Psoas muscle (tissue), 8 donors: ENCODE data around the gene SIL1. TPM values are rescaled to one million over a fixed set of nuclear protein-coding genes. Genes with fewer than 3 reads are reported as not detected.

Experiments
- ATAC-seq, 4 donors: fragments of 200-7000 bp; cut with Tn5 transposase; one replicate each; pipeline ENCODE4 v1.9.1; 2020; ENCODE audit warnings: moderate library complexity in 3 of 4, mild to moderate bottlenecking in 2 of 4
- DNase-seq, 2 donors: peaks; one replicate each; pipeline ENCODE4 v3.0.0-alpha.2; 2020
- H3K27ac ChIP-seq: fragments of 200-600 bp; one replicate; pipeline ENCODE4 v1.8.0; 2022
- H3K27me3 ChIP-seq, 3 donors: fragments of 200-600 bp in 1 of 3; one replicate each; pipeline versions ENCODE4 v1.6.1 to v1.8.0; 2013 to 2022; ENCODE audit warnings: low read length in 2 of 3, mild to moderate bottlenecking in 2 of 3, moderate library complexity in 1 of 3; ENCODE audit not compliant: insufficient read depth in 3 of 3
- H3K36me3 ChIP-seq, 2 donors: fragments of 200-600 bp in 1 of 2; one replicate each; pipeline versions ENCODE4 v1.6.1 to v1.8.0; 2013 to 2022; ENCODE audit warnings: low read depth in 1 of 2, mild to moderate bottlenecking in 1 of 2, moderate library complexity in 1 of 2; ENCODE audit not compliant: insufficient read depth in 1 of 2
- H3K4me1 ChIP-seq: fragments of 200-600 bp; one replicate; pipeline ENCODE4 v1.8.0; 2022
- H3K4me3 ChIP-seq: fragments of 200-600 bp; one replicate; pipeline ENCODE4 v1.8.0; 2022; ENCODE audit warnings: mild to moderate bottlenecking
- H3K9me3 ChIP-seq: fragments of 200-600 bp; one replicate; pipeline ENCODE4 v1.8.0; 2022
- WGBS, 3 donors: extraction: QIAGEN DNeasy Blood & Tissue Kit; methylation state at CpG; one replicate each; pipeline versions ENCODE4 v1.1.6 to v1.1.7; 2013; 5-methylcytosine and 5-hydroxymethylcytosine counted together
- intact Hi-C, 2 donors: fragments of 100-400 bp; cut with DNase I; formaldehyde crosslinking; loops; one replicate each; pipeline versions ENCODE4 v1.11.0 to v1.14.2; 2022
- polyA plus RNA-seq, 3 donors: library from polyadenylated mRNA; stranded (reverse); fragments of 200-250 nt; gene quantifications; one replicate each; pipeline ENCODE4 v1.2.3, GENCODE V29; 2013
- total RNA-seq, 4 donors: library from RNA; stranded (reverse); fragmentation: NEBNext Ultra II Directional in 2 of 4; extraction: Animal tissue kit (Norgen Biotek cat#: 25700) in 2 of 4; gene quantifications; one replicate each; pipeline versions ENCODE4 v1.2.1 to v1.2.4, GENCODE V29; 2021 to 2023
- TF ChIP-seq, protein P1 (sequence below): fragments of 200-600 bp; IDR thresholded peaks from one replicate; pipeline ENCODE4 v1.8.0; 2022; ENCODE audit warnings: antibody characterized with exemption
- donor health status: healthy with polysubstance abuse.
- donor health status: DM: no; HTN: no; CAD: no; lungs with moderate emphysema.
- donor health status: Bipolar disorder and iron deficiency.
- donor health status: healthy.
- donor health status: DM: yes; HTN: yes; CAD: no.
- donor health status: DM: no; HTN: no; CAD: no.
- donor health status: DM: no; HTN: no; CAD: no.
- donor health status: DM: yes; HTN: yes; CAD: no.

Gene SIL1
- total and polyA plus RNA-seq, 7 donors, result 27.1 to 52.9 (median 41.0) TPM

DNA sequence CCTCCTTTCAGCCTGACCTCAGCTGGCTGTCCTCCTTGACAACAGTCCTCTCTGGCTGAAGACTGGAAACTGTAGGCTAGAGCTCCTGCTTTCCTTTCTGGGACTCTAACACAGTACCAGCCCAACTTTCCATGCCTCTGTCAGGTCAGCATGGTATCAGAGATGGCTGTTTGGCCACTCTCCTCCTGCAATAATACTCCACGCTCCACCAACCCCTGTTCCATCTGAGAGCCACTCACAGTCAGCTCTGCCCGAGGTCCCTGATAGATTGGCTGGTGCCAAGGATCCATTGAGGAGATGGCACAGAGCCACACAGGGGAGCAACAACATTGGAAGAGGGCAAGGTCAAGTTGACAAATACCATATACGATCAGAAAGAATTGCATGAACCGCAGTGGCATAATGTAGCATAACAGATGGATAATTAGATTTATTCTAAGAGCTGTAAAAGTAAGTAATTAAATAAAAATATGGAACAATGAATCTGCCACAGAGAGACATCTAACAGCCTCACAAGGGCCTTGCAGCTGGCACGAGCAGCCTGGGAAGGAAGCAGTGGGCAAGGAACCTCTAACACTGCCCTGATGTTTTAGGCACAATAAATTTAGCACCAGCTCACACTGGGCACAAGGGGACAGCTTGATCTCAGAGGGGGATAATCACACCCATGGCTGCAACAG is 228.7 kb downstream of the SIL1 start:
- TF ChIP-seq, protein P1, sequence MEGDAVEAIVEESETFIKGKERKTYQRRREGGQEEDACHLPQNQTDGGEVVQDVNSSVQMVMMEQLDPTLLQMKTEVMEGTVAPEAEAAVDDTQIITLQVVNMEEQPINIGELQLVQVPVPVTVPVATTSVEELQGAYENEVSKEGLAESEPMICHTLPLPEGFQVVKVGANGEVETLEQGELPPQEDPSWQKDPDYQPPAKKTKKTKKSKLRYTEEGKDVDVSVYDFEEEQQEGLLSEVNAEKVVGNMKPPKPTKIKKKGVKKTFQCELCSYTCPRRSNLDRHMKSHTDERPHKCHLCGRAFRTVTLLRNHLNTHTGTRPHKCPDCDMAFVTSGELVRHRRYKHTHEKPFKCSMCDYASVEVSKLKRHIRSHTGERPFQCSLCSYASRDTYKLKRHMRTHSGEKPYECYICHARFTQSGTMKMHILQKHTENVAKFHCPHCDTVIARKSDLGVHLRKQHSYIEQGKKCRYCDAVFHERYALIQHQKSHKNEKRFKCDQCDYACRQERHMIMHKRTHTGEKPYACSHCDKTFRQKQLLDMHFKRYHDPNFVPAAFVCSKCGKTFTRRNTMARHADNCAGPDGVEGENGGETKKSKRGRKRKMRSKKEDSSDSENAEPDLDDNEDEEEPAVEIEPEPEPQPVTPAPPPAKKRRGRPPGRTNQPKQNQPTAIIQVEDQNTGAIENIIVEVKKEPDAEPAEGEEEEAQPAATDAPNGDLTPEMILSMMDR, result no peak
- WGBS, 3 donors, result 53 to 70% (median 64%) methylated on average over 5 of the region's 5 CpGs
- Histone ChIP-seq H3K4me3 (no peak overlapping the region), H3K27me3 (no peaks in the 10 kb centered on the region), H3K36me3 (no peaks in the 10 kb centered on the region), H3K27ac (no peak overlapping the region), H3K4me1 (peaks cover 29% of the 10 kb centered on the region), H3K9me3 (no peaks in the 10 kb centered on the region)
- no peak for ATAC-seq
- intact Hi-C loops, result no loop called here
- no peak for DNase-seq

DNA sequence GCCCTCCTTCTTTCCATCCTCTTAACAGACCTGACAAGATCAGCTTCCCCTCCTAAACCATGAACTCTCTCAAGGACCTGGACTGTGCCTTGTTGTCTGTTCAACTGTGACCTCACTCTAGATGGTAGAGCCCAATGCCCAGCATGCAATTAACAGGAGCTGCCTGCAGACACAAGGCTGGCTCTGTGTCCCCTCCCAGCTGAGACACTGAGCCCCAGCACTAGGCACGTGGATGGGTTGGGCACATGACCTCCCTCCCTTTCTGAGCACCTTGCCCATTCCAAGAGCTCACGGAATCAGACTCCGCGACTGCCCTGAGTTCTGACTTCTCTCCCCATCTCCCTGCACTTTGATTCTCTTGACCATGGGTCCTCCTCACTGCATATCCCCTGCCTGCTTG is 229.6 kb downstream of the SIL1 start:
- Histone ChIP-seq H3K9me3 (no peaks in the 10 kb centered on the region), H3K27ac (no peak overlapping the region), H3K36me3 (no peaks in the 10 kb centered on the region), H3K27me3 (no peaks in the 10 kb centered on the region), H3K4me1 (peaks cover 21% of the 10 kb centered on the region), H3K4me3 (no peak overlapping the region)
- ATAC-seq, result peak in 1 of 4 donors; percentile 24
- TF ChIP-seq, protein P1, result no peak
- DNase-seq, result no peak
- intact Hi-C loops, result no loop called here
- WGBS, 3 donors, result 63 to 79% (median 66%) methylated on average over 4 of the region's 4 CpGs

DNA sequence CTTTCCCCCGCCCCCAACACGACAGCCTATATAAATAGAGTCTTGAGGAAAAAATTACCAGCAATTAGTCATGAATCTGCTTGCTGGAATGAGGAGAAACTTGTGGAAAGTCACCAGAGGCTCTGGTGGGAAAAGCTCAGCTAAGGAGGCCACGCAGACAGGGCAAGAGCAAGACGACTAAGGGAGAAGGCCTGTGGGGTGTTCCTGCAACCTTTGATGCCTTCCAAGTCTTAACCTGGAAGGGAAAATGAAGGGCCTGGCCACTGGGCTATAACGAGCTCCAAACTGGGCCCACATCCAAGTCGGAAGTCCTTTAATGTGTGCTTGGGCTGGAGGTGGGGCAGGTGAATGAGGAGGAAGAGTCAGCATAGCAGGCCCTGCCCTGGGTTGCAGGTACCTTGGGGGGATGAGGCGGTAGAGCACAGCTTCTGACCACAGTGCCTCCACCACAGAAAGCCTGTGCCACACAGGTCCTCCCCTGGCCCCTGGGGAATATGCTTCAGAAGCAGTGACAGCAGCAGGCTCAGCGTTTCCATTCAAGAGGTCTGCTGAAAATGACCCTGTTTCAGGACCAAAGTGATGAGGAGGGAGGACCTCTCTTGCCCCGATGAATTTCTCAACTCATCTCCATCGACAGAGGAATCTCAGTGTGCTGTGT is 230.2 kb downstream of the SIL1 start:
- 71 to 82% (median 75%) methylated on average over 10 of the region's 10 CpGs for WGBS, 3 donors
- no peaks in the 10 kb centered on the region for H3K36me3 ChIP-seq
- intact Hi-C loops, result no loop called here
- no peak overlapping the region for H3K4me3 ChIP-seq
- H3K27me3 ChIP-seq, result no peaks in the 10 kb centered on the region
- TF ChIP-seq, protein P1, result no peak
- no peak overlapping the region for H3K27ac ChIP-seq
- DNase-seq, result no peak
- H3K4me1 ChIP-seq, result peaks cover 17% of the 10 kb centered on the region
- no peaks in the 10 kb centered on the region for H3K9me3 ChIP-seq
- ATAC-seq, result peak in 1 of 4 donors; percentile 32

DNA sequence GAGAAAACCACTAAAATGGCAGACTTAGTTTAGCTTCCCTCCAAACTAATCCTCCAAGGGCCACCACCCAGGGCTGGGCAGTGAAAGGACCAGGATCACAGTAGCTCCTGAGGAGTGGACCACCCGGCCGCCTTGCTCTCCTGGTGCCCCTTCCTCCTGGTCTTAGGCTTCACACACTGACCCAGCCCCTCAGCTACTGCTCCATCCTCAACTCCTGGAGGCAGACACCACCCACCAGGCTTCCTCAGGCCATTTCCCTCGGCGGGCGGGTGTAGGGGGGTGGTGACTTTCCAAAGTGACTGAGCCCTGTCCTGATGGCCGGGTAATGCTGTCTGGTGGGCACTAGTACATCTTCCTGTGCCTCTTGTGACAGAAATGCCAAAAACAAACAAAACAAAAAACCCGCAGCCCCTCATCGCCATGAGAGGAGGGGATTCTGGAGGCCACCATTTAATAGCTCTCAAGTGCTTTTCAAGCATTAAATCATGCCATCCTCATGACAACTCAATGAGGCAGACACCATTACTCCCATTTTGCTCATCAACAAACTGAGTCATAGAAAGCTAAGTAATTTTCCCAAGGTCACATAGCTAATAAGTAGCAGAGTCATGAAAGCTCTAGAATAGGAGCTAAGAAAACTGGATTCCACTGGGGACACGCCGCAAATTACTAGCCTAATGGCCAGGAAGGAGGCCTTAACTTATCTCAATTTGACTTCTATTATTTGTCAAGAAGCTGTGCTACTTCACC is 231.8 kb downstream of the SIL1 start:
- intact Hi-C loops, result no loop called here
- H3K9me3 ChIP-seq, result no peaks in the 10 kb centered on the region
- no peak overlapping the region for H3K27ac ChIP-seq
- TF ChIP-seq, protein P1, result no peak
- H3K36me3 ChIP-seq, result no peaks in the 10 kb centered on the region
- WGBS, 3 donors, result 95 to 99% (median 97%) methylated on average over 10 of the region's 10 CpGs
- no peaks in the 10 kb centered on the region for H3K27me3 ChIP-seq
- DNase-seq (no peak), ATAC-seq (no peak)
- peaks cover 10% of the 10 kb centered on the region for H3K4me1 ChIP-seq
- no peak overlapping the region for H3K4me3 ChIP-seq
